ENCODE data around the gene OSER1. TPM values are rescaled to one million over a fixed set of nuclear protein-coding genes. Genes with fewer than 3 reads are reported as not detected.

The OSER1 gene
- total RNA-seq, 1 experiment from 2014 or later: 34.8 TPM

GRCh38 chr20:44207126-44207723 is 3.3 kb downstream of the OSER1 start:
- no peaks in the 10 kb centered on the region for H3K9me3 ChIP-seq (ENCODE audit: low read length)
- H3K27ac ChIP-seq (ENCODE audit: low read length): no peak overlapping the region
- intact Hi-C loops (cut with micrococcal nuclease): loop anchor here (5.0 kb wide), 1 partner anchor 315 kb away; the partner anchor contains the start of gene SERINC3
- no TSS peak for BruUV-seq (replicated peaks)
- peaks cover 17% of the 10 kb centered on the region for H3K36me3 ChIP-seq (ENCODE audit: low read depth, low read length)
- H3K9me2 ChIP-seq (replicated peaks; ENCODE audit: low read length): no peaks in the 10 kb centered on the region
- POLR2A ChIA-PET (ENCODE audit: unreplicated experiment): no interaction called here
- H3K9ac ChIP-seq (ENCODE audit: low read length): 0 out of 2 replicates have a peak overlapping the region, but pooled peaks have one; percentile 1
- peaks cover 21% of the 10 kb centered on the region for H4K20me1 ChIP-seq (ENCODE audit: low read length)
- CTCF ChIA-PET: no interaction called here
- H2AFZ ChIP-seq (ENCODE audit: low read length): no peak overlapping the region
- peaks cover 89% of the 10 kb centered on the region for H3K79me2 ChIP-seq (ENCODE audit: low read length)
- H3K4me2 ChIP-seq (ENCODE audit: low read length): peak overlapping the region; percentile 79
- peaks cover 3% of the 10 kb centered on the region for H3F3A ChIP-seq (ENCODE audit: low read length, unreplicated experiment)
- TF ChIP-seq EZH2phosphoT487 (IDR thresholded peaks at IDR 0.05; ENCODE audit: borderline replicate concordance, low read length) (no peak), CTCF (conservative IDR thresholded peaks at IDR 0.05; ENCODE audit: low read depth, low read length) (no peak), EZH2 (IDR thresholded peaks at IDR 0.05; ENCODE audit: low read length, unreplicated experiment) (no peak)
- peaks cover 69% of the 10 kb centered on the region for H3K4me1 ChIP-seq (ENCODE audit: insufficient read depth, low read length)
- no peaks in the 10 kb centered on the region for H3K27me3 ChIP-seq (ENCODE audit: low read length)
- H3K4me3 ChIP-seq (ENCODE audit: low read length): peak overlapping the region; percentile 87
- no peak for ATAC-seq
- DNase-seq: no peak

DNA sequence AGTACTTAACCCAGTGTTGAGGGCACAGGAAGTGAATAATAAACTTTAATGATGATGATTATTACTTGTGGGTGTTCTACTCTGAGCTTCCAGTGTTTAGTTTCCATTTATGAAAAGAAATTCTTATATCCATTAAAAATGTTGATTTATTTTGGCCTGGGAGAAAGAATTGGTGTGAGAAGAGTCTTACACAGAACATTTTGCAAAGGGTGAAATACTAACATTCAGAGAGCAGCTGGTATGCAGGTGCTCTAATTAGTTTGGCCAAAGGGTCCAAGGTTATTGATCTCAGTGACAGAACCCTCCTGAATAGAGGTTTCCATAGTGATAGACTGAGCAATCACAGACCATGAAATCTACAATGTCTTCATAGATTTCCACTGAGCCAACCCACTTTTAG is 4.4 kb downstream of the OSER1 start:
- CTCF ChIA-PET: interaction anchor here (1.0 kb wide), 1 partner anchor 10 kb away, joined by 4 read pairs; no protein-coding TSS in a partner anchor
- H3K4me2 ChIP-seq (ENCODE audit: low read length): 0 out of 2 replicates have a peak overlapping the region, but pooled peaks have one; percentile 20
- H3F3A ChIP-seq (ENCODE audit: low read length, unreplicated experiment): peaks cover 3% of the 10 kb centered on the region
- no peak overlapping the region for H2AFZ ChIP-seq (ENCODE audit: low read length)
- peaks cover 59% of the 10 kb centered on the region for H3K4me1 ChIP-seq (ENCODE audit: insufficient read depth, low read length)
- 0 out of 2 replicates have a peak overlapping the region, but pooled peaks have one; percentile 3 for H3K27ac ChIP-seq (ENCODE audit: low read length)
- H3K4me3 ChIP-seq (ENCODE audit: low read length): no peak overlapping the region
- H3K27me3 ChIP-seq (ENCODE audit: low read length): no peaks in the 10 kb centered on the region
- no peak overlapping the region for H3K9ac ChIP-seq (ENCODE audit: low read length)
- no peak for ATAC-seq
- H3K9me3 ChIP-seq (ENCODE audit: low read length): no peaks in the 10 kb centered on the region
- peaks cover 28% of the 10 kb centered on the region for H3K36me3 ChIP-seq (ENCODE audit: low read depth, low read length)
- BruUV-seq (replicated peaks): no TSS peak
- H4K20me1 ChIP-seq (ENCODE audit: low read length): peaks cover 21% of the 10 kb centered on the region
- no peaks in the 10 kb centered on the region for H3K9me2 ChIP-seq (replicated peaks; ENCODE audit: low read length)
- TF ChIP-seq EZH2phosphoT487 (IDR thresholded peaks at IDR 0.05; ENCODE audit: borderline replicate concordance, low read length) (no peak), CTCF (conservative IDR thresholded peaks at IDR 0.05; ENCODE audit: low read depth, low read length) (no peak), EZH2 (IDR thresholded peaks at IDR 0.05; ENCODE audit: low read length, unreplicated experiment) (no peak)
- no peak for DNase-seq
- intact Hi-C loops (cut with micrococcal nuclease): loop anchor here (5.0 kb wide), 1 partner anchor 316 kb away; the partner anchor contains the start of gene SERINC3
- POLR2A ChIA-PET (ENCODE audit: unreplicated experiment): no interaction called here
- peaks cover 91% of the 10 kb centered on the region for H3K79me2 ChIP-seq (ENCODE audit: low read length)

GRCh38 chr20:44204832-44205215 is 5.7 kb downstream of the OSER1 start:
- peaks cover 3% of the 10 kb centered on the region for H3F3A ChIP-seq (ENCODE audit: low read length, unreplicated experiment)
- peaks cover 18% of the 10 kb centered on the region for H4K20me1 ChIP-seq (ENCODE audit: low read length)
- DNase-seq (no peak), ATAC-seq (no peak)
- CTCF ChIA-PET: interaction anchor here (1.1 kb wide), 1 partner anchor 9 kb away, joined by 3 read pairs; no protein-coding TSS in a partner anchor
- H3K9me3 ChIP-seq (ENCODE audit: low read length): no peaks in the 10 kb centered on the region
- intact Hi-C loops (cut with micrococcal nuclease): loop anchor here (5.0 kb wide), 2 partner anchors 38 to 317 kb away; partner anchors contain the start of gene SERINC3
- TF ChIP-seq EZH2 (IDR thresholded peaks at IDR 0.05; ENCODE audit: low read length, unreplicated experiment) (no peak), CTCF (conservative IDR thresholded peaks at IDR 0.05; ENCODE audit: low read depth, low read length) (no peak), EZH2phosphoT487 (IDR thresholded peaks at IDR 0.05; ENCODE audit: borderline replicate concordance, low read length) (no peak)
- peaks cover 95% of the 10 kb centered on the region for H3K79me2 ChIP-seq (ENCODE audit: low read length)
- H3K4me3 ChIP-seq (ENCODE audit: low read length): peak overlapping the region; percentile 53
- H3K9me2 ChIP-seq (replicated peaks; ENCODE audit: low read length): no peaks in the 10 kb centered on the region
- H3K27me3 ChIP-seq (ENCODE audit: low read length): no peaks in the 10 kb centered on the region
- H3K36me3 ChIP-seq (ENCODE audit: low read depth, low read length): peaks cover 41% of the 10 kb centered on the region
- peaks cover 68% of the 10 kb centered on the region for H3K4me1 ChIP-seq (ENCODE audit: insufficient read depth, low read length)
- no peak overlapping the region for H2AFZ ChIP-seq (ENCODE audit: low read length)
- POLR2A ChIA-PET (ENCODE audit: unreplicated experiment): no interaction called here
- peak overlapping the region; percentile 55 for H3K9ac ChIP-seq (ENCODE audit: low read length)
- peak overlapping the region; percentile 81 for H3K4me2 ChIP-seq (ENCODE audit: low read length)
- peak overlapping the region; percentile 91 for H3K27ac ChIP-seq (ENCODE audit: low read length)
- no TSS peak for BruUV-seq (replicated peaks)
